CD4-positive, alpha-beta T cell treated with Interleukin-17A for 4 hours (primary cell): ENCODE results near the gene DLST.

Experiments
- DNase-seq: peaks from one replicate; pipeline ENCODE4 v3.0.0-alpha.2; 2020; ENCODE audit warnings: mixed read lengths

The DLST gene

GRCh38 chr14:74881431-74882102 lies at the start of gene DLST:
DLST (plus strand) TSS chr14:74881916; CDS start chr14:74881954, 38 bp downstream.
- DNase-seq = peak; percentile 87

- DNase-seq = no peak
Measured at GRCh38 chr14:74832849-74833248, 48.9 kb upstream of the DLST start.

- DNase-seq = no peak
Measured at GRCh38 chr14:74834692-74835392, 46.9 kb upstream of the DLST start.

- peak; percentile 45 for DNase-seq
Measured at GRCh38 chr14:74835645-74836250, 46.0 kb upstream of the DLST start.

GRCh38 chr14:74836251-74836960 lies 45.3 kb upstream of the DLST start:
- no peak for DNase-seq

- no peak for DNase-seq
Measured at GRCh38 chr14:74838166-74838565, 43.5 kb upstream of the DLST start.

- no peak for DNase-seq
Measured at GRCh38 chr14:74840603-74841030, 41.1 kb upstream of the DLST start.

GRCh38 chr14:74841230-74842207 lies 40.2 kb upstream of the DLST start:
- DNase-seq = peak; percentile 32

- DNase-seq = no peak
Measured at GRCh38 chr14:74843653-74844052, 38.1 kb upstream of the DLST start.

- no peak for DNase-seq
Measured at GRCh38 chr14:74846168-74846567, 35.5 kb upstream of the DLST start.

- no peak for DNase-seq
Measured at GRCh38 chr14:74846968-74847665, 34.6 kb upstream of the DLST start.

- DNase-seq = no peak
Measured at GRCh38 chr14:74848768-74849167, 32.9 kb upstream of the DLST start.

GRCh38 chr14:74852922-74853530 lies 28.7 kb upstream of the DLST start:
- no peak for DNase-seq

GRCh38 chr14:74853581-74853980 lies 28.1 kb upstream of the DLST start:
- peak; percentile 19 for DNase-seq

GRCh38 chr14:74855021-74855420 lies 26.7 kb upstream of the DLST start:
- no peak for DNase-seq

GRCh38 chr14:74855945-74856344 lies 25.8 kb upstream of the DLST start:
- no peak for DNase-seq

GRCh38 chr14:74856366-74856765 lies 25.4 kb upstream of the DLST start:
- DNase-seq = no peak

GRCh38 chr14:74858022-74858421 lies 23.7 kb upstream of the DLST start:
- no peak for DNase-seq

GRCh38 chr14:74859757-74860552 lies 21.8 kb upstream of the DLST start:
- no peak for DNase-seq
